Vagina (tissue), 2 donors: ENCODE results near the gene EGFLAM. TPM values are rescaled to one million over a fixed set of nuclear protein-coding genes. Genes with fewer than 3 reads are reported as not detected.

Experiments
- DNase-seq, 2 donors: peaks; one replicate each; pipeline ENCODE4 v3.0.0-alpha.2; 2017; ENCODE audit errors: extremely low spot score in 2 of 2
- H3K27ac ChIP-seq: fragments of 200-600 bp; sonication (generic); one replicate; pipeline ENCODE4 v1.5.1; 2019
- H3K27me3 ChIP-seq: fragments of 200-600 bp; sonication (generic); one replicate; pipeline ENCODE4 v1.5.1; 2019
- H3K36me3 ChIP-seq, 2 donors: fragments of 200-600 bp; sonication (generic); one replicate each; pipeline ENCODE4 v1.5.1; 2017 to 2019
- H3K4me1 ChIP-seq: fragments of 200-600 bp; sonication (generic); one replicate; pipeline ENCODE4 v1.5.1; 2019
- H3K4me3 ChIP-seq, 2 donors: fragments of 200-600 bp; sonication (generic); 1 replicate in 1 of 2; 2 replicates in 1 of 2; pipeline ENCODE4 v1.5.1; 2016 to 2019
- H3K9me3 ChIP-seq: fragments of 200-600 bp; sonication (generic); one replicate; pipeline ENCODE4 v1.5.1; 2019
- CTCF ChIP-seq, 3 experiments: fragments of 450-650 bp in 2 of 3; fragments of 200-600 bp in 1 of 3; sonication (generic) in 1 of 3; IDR thresholded peaks; one replicate each; pipeline ENCODE4 v1.5.1; 2017 to 2019; ENCODE audit warnings: antibody characterized with exemption in 3 of 3, mild to moderate bottlenecking in 2 of 3, moderate library complexity in 2 of 3
- POLR2A ChIP-seq, 2 donors: fragments of 450-650 bp; IDR thresholded peaks; one replicate each; pipeline ENCODE4 v1.6.1; 2017; ENCODE audit warnings: antibody characterized with exemption in 2 of 2, mild to moderate bottlenecking in 2 of 2, moderate library complexity in 2 of 2
- POLR2AphosphoS5 ChIP-seq, 2 donors: sonication (generic); formaldehyde crosslinking; IDR thresholded peaks; one replicate each; pipeline ENCODE4 v1.9.0; 2017; ENCODE audit warnings: antibody characterized with exemption in 2 of 2, mild to moderate bottlenecking in 2 of 2, low read depth in 1 of 2; ENCODE audit not compliant: insufficient read depth in 1 of 2
- intact Hi-C: fragments of 100-400 bp; cut with DNase I; formaldehyde crosslinking; loops from one replicate; pipeline ENCODE4 v1.15.1; 2023
- total RNA-seq: library from RNA; depleted of rRNA; stranded (reverse); fragments of >200 nt; gene quantifications from one replicate; pipeline ENCODE4 v1.2.3, GENCODE V29; 2016

EGFLAM gene
- total RNA-seq, 1 donor from 2014 or later = 15.2 TPM

GRCh38 chr5:38445374-38446028, 187.1 kb downstream of the EGFLAM start:
- no peak for DNase-seq
- Histone ChIP-seq H3K4me1 (peaks cover 16% of the 10 kb centered on the region), H3K9me3 (no peaks in the 10 kb centered on the region), H3K36me3 (no peaks in the 10 kb centered on the region), H3K27me3 (no peaks in the 10 kb centered on the region), H3K4me3 (peak overlapping the region; percentile 27 to 31), H3K27ac (peak overlapping the region; percentile 45)
- intact Hi-C loops = loop anchor here (5.0 to 10.0 kb wide), 2 partner anchors 362 to 629 kb away; partner anchors contain the start of gene RICTOR
- TF ChIP-seq CTCF (IDR thresholded peaks at IDR 0.05) = no peak
- TF ChIP-seq POLR2A (IDR thresholded peaks at IDR 0.05) = no peak
- TF ChIP-seq POLR2AphosphoS5 (IDR thresholded peaks at IDR 0.05; ENCODE audit: insufficient read depth in 1 of 2, low read depth in 1 of 2) = no peak

GRCh38 chr5:38446029-38446522, 187.7 kb downstream of the EGFLAM start:
- no peak for DNase-seq
- no peaks in the 10 kb centered on the region for H3K27me3 ChIP-seq
- H3K4me1 ChIP-seq = peaks cover 20% of the 10 kb centered on the region
- TF ChIP-seq POLR2A (IDR thresholded peaks at IDR 0.05) (no peak), POLR2AphosphoS5 (IDR thresholded peaks at IDR 0.05; ENCODE audit: insufficient read depth in 1 of 2, low read depth in 1 of 2) (no peak), CTCF (IDR thresholded peaks at IDR 0.05) (no peak)
- H3K27ac ChIP-seq = peak overlapping the region; percentile 45
- no peaks in the 10 kb centered on the region for H3K9me3 ChIP-seq
- H3K36me3 ChIP-seq = no peaks in the 10 kb centered on the region
- H3K4me3 ChIP-seq = peak overlapping the region; percentile 27 to 31
- intact Hi-C loops = loop anchor here (5.0 to 10.0 kb wide), 2 partner anchors 361 to 629 kb away; partner anchors contain the start of gene RICTOR

GRCh38 chr5:38447056-38447455, 188.7 kb downstream of the EGFLAM start:
- H3K27me3 ChIP-seq = no peaks in the 10 kb centered on the region
- no peak for TF ChIP-seq POLR2AphosphoS5 (IDR thresholded peaks at IDR 0.05; ENCODE audit: insufficient read depth in 1 of 2, low read depth in 1 of 2)
- no peak for TF ChIP-seq CTCF (IDR thresholded peaks at IDR 0.05)
- H3K4me3 ChIP-seq = no peak overlapping the region
- no peak for DNase-seq
- H3K36me3 ChIP-seq = no peaks in the 10 kb centered on the region
- peaks cover 23% of the 10 kb centered on the region for H3K4me1 ChIP-seq
- H3K9me3 ChIP-seq = no peaks in the 10 kb centered on the region
- intact Hi-C loops = loop anchor here (5.0 to 10.0 kb wide), 2 partner anchors 360 to 628 kb away; partner anchors contain the start of gene RICTOR
- peak overlapping the region; percentile 33 for H3K27ac ChIP-seq

- no peak for DNase-seq
- Histone ChIP-seq H3K4me3 (no peak overlapping the region), H3K36me3 (no peaks in the 10 kb centered on the region), H3K4me1 (peaks cover 23% of the 10 kb centered on the region), H3K27me3 (no peaks in the 10 kb centered on the region), H3K27ac (peak overlapping the region; percentile 24), H3K9me3 (no peaks in the 10 kb centered on the region)
- TF ChIP-seq POLR2A (IDR thresholded peaks at IDR 0.05) = no peak
- TF ChIP-seq POLR2AphosphoS5 (IDR thresholded peaks at IDR 0.05; ENCODE audit: insufficient read depth in 1 of 2, low read depth in 1 of 2) = peak in 1 of 2 donors; percentile 37
- intact Hi-C loops = loop anchor here (5.0 to 10.0 kb wide), 2 partner anchors 360 to 627 kb away; partner anchors contain the start of gene RICTOR
Measured at GRCh38 chr5:38447786-38448185, 189.4 kb downstream of the EGFLAM start.

- peaks cover 23% of the 10 kb centered on the region for H3K4me1 ChIP-seq
- intact Hi-C loops = loop anchor here (5.0 to 10.0 kb wide), 2 partner anchors 359 to 626 kb away; partner anchors contain the start of gene RICTOR
- TF ChIP-seq POLR2AphosphoS5 (IDR thresholded peaks at IDR 0.05; ENCODE audit: insufficient read depth in 1 of 2, low read depth in 1 of 2) (no peak), CTCF (IDR thresholded peaks at IDR 0.05) (no peak)
- H3K36me3 ChIP-seq = no peaks in the 10 kb centered on the region
- H3K4me3 ChIP-seq = no peak overlapping the region
- no peaks in the 10 kb centered on the region for H3K27me3 ChIP-seq
- no peak for DNase-seq
- H3K9me3 ChIP-seq = no peaks in the 10 kb centered on the region
- peak overlapping the region; percentile 24 for H3K27ac ChIP-seq
Measured at GRCh38 chr5:38448568-38449350, 190.4 kb downstream of the EGFLAM start.
